Mesothelial cell of epicardium (in vitro differentiated cells): ENCODE measurements around the gene EMC10. TPM values are rescaled to one million over a fixed set of nuclear protein-coding genes. Genes with fewer than 3 reads are reported as not detected.
"Not testable (repeated sequence)": the region's sequence is repeated elsewhere in the genome, so short reads cannot be mapped to it uniquely, and the experiment has no call there.

ENCODE experiments used
- DNase-seq, 2 experiments: peaks; one replicate each; pipeline ENCODE4 v3.0.0; 2021; ENCODE audit warnings: low spot score in 2 of 2; ENCODE audit not compliant: unreplicated experiment in 2 of 2
- H3K27ac Mint-ChIP-seq: 2 replicates; pipeline ENCODE4 v1.8.0; 2021; ENCODE audit warnings: mixed read lengths
- H3K27me3 Mint-ChIP-seq: 2 replicates; pipeline ENCODE4 v1.8.0; 2021; ENCODE audit warnings: low read depth, mixed read lengths
- H3K36me3 Mint-ChIP-seq: 2 replicates; pipeline ENCODE4 v1.8.0; 2021; ENCODE audit warnings: mixed read lengths
- H3K4me1 Mint-ChIP-seq: 2 replicates; pipeline ENCODE4 v1.8.0; 2021; ENCODE audit warnings: mixed read lengths
- H3K4me3 Mint-ChIP-seq: 2 replicates; pipeline ENCODE4 v1.8.0; 2021; ENCODE audit warnings: mild to moderate bottlenecking, moderate library complexity, mixed read lengths
- H3K9me3 Mint-ChIP-seq: 2 replicates; pipeline ENCODE4 v1.8.0; 2021; ENCODE audit warnings: mixed read lengths
- CTCF ChIP-seq: fragments of 200-600 bp; sonication (generic); IDR thresholded peaks from one replicate; pipeline ENCODE4 v1.5.0; 2021; ENCODE audit warnings: antibody characterized with exemption; ENCODE audit not compliant: unreplicated experiment
- total RNA-seq: library from RNA; stranded (reverse); gene quantifications from 3 replicates; pipeline ENCODE4 v1.2.1, GENCODE V29; 2021

The EMC10 gene
- total RNA-seq, 1 donor from 2014 or later = 176 TPM

- DNase-seq = no peak
- no peaks in the 10 kb centered on the region for H3K4me1 Mint-ChIP-seq
- no peaks in the 10 kb centered on the region for H3K36me3 Mint-ChIP-seq
- H3K4me3 Mint-ChIP-seq = no peak overlapping the region
- no peaks in the 10 kb centered on the region for H3K9me3 Mint-ChIP-seq
- TF ChIP-seq CTCF = no peak
- no peaks in the 10 kb centered on the region for H3K27me3 Mint-ChIP-seq
- no peak overlapping the region for H3K27ac Mint-ChIP-seq
These were observed 9.6 kb upstream of the EMC10 start for GRCh38 chr19:50466706-50467039.

GRCh38 chr19:50467566-50467965, 8.7 kb upstream of the EMC10 start:
- TF ChIP-seq CTCF = no peak
- DNase-seq = no peak
- H3K4me3 Mint-ChIP-seq = no peak overlapping the region
- no peak overlapping the region for H3K27ac Mint-ChIP-seq
- H3K36me3 Mint-ChIP-seq = no peaks in the 10 kb centered on the region
- no peaks in the 10 kb centered on the region for H3K9me3 Mint-ChIP-seq
- no peaks in the 10 kb centered on the region for H3K27me3 Mint-ChIP-seq
- no peaks in the 10 kb centered on the region for H3K4me1 Mint-ChIP-seq

- Mint-ChIP-seq H3K4me3 (no peak overlapping the region), H3K27ac (no peak overlapping the region), H3K36me3 (no peaks in the 10 kb centered on the region), H3K27me3 (no peaks in the 10 kb centered on the region), H3K4me1 (no peaks in the 10 kb centered on the region), H3K9me3 (no peaks in the 10 kb centered on the region)
- no peak for DNase-seq
- no peak for TF ChIP-seq CTCF
These were observed 7.5 kb upstream of the EMC10 start for GRCh38 chr19:50468818-50469217.

GRCh38 chr19:50473336-50473735, 3.0 kb upstream of the EMC10 start:
- not testable (repeated sequence) for H3K27ac Mint-ChIP-seq, H3K27me3 Mint-ChIP-seq, DNase-seq, H3K9me3 Mint-ChIP-seq, H3K4me3 Mint-ChIP-seq
- Mint-ChIP-seq H3K36me3 (peaks cover 16% of the 10 kb centered on the region), H3K4me1 (peaks cover 16% of the 10 kb centered on the region)

- H3K9me3 Mint-ChIP-seq = peaks cover 6% of the 10 kb centered on the region
These were observed 1.2 kb upstream of the EMC10 start for GRCh38 chr19:50475101-50475568.

GRCh38 chr19:50475736-50476223, 527 bp upstream of the EMC10 start:
- Mint-ChIP-seq H3K27me3 (no peaks in the 10 kb centered on the region), H3K36me3 (peaks cover 20% of the 10 kb centered on the region), H3K27ac (peak overlapping the region; percentile 97), H3K4me3 (peak overlapping the region; percentile 91), H3K9me3 (peaks cover 6% of the 10 kb centered on the region), H3K4me1 (peaks cover 16% of the 10 kb centered on the region)
- DNase-seq = no peak
- TF ChIP-seq CTCF = no peak

More at GRCh38 chr19:50475101-50475568, 1.2 kb upstream of the EMC10 start:
- Mint-ChIP-seq H3K4me3 (peak overlapping the region; percentile 91), H3K36me3 (peaks cover 20% of the 10 kb centered on the region), H3K27me3 (no peaks in the 10 kb centered on the region), H3K27ac (peak overlapping the region; percentile 79), H3K4me1 (peaks cover 16% of the 10 kb centered on the region)
- TF ChIP-seq CTCF = no peak
- DNase-seq = no peak
